Central memory CD8-positive, alpha-beta T cell (primary cell): ENCODE data around the gene LPA.
"Not testable (repeated sequence)": the region's sequence is repeated elsewhere in the genome, so short reads cannot be mapped to it uniquely, and the experiment has no call there.

Experiments used
- ATAC-seq: fragments of 150-1000 bp; cut with Tn5 transposase; replicated peaks from 2 replicates; pipeline ENCODE4 v1.10.0; 2022; ENCODE audit warnings: mild to moderate bottlenecking, moderate FRiP score, moderate number of reproducible peaks; ENCODE audit not compliant: poor library complexity, severe bottlenecking; ENCODE audit errors: extremely low read depth
- DNase-seq, 2 donors: peaks; one replicate each; pipeline ENCODE4 v3.0.0; 2021; ENCODE audit warnings: low spot score in 2 of 2
- H3K27ac Mint-ChIP-seq: one replicate; pipeline ENCODE4 v1.8.0; 2022; ENCODE audit warnings: low read depth, mild to moderate bottlenecking, moderate library complexity, mixed read lengths
- H3K27me3 Mint-ChIP-seq: one replicate; pipeline ENCODE4 v1.8.0; 2022; ENCODE audit warnings: mixed read lengths
- H3K36me3 Mint-ChIP-seq: one replicate; pipeline ENCODE4 v1.8.0; 2022; ENCODE audit warnings: mild to moderate bottlenecking, moderate library complexity, mixed read lengths; ENCODE audit not compliant: insufficient read depth
- H3K4me1 Mint-ChIP-seq: one replicate; pipeline ENCODE4 v1.8.0; 2022; ENCODE audit warnings: mixed read lengths
- H3K4me3 Mint-ChIP-seq: one replicate; pipeline ENCODE4 v1.8.0; 2022; ENCODE audit warnings: mild to moderate bottlenecking, moderate library complexity, mixed read lengths
- H3K9me3 Mint-ChIP-seq: one replicate; pipeline ENCODE4 v1.8.0; 2022; ENCODE audit warnings: mixed read lengths

Gene LPA, protein sequence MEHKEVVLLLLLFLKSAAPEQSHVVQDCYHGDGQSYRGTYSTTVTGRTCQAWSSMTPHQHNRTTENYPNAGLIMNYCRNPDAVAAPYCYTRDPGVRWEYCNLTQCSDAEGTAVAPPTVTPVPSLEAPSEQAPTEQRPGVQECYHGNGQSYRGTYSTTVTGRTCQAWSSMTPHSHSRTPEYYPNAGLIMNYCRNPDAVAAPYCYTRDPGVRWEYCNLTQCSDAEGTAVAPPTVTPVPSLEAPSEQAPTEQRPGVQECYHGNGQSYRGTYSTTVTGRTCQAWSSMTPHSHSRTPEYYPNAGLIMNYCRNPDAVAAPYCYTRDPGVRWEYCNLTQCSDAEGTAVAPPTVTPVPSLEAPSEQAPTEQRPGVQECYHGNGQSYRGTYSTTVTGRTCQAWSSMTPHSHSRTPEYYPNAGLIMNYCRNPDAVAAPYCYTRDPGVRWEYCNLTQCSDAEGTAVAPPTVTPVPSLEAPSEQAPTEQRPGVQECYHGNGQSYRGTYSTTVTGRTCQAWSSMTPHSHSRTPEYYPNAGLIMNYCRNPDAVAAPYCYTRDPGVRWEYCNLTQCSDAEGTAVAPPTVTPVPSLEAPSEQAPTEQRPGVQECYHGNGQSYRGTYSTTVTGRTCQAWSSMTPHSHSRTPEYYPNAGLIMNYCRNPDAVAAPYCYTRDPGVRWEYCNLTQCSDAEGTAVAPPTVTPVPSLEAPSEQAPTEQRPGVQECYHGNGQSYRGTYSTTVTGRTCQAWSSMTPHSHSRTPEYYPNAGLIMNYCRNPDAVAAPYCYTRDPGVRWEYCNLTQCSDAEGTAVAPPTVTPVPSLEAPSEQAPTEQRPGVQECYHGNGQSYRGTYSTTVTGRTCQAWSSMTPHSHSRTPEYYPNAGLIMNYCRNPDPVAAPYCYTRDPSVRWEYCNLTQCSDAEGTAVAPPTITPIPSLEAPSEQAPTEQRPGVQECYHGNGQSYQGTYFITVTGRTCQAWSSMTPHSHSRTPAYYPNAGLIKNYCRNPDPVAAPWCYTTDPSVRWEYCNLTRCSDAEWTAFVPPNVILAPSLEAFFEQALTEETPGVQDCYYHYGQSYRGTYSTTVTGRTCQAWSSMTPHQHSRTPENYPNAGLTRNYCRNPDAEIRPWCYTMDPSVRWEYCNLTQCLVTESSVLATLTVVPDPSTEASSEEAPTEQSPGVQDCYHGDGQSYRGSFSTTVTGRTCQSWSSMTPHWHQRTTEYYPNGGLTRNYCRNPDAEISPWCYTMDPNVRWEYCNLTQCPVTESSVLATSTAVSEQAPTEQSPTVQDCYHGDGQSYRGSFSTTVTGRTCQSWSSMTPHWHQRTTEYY (N-terminal part only)

GRCh38 chr6:160664198-160664597, at the start of gene LPA:
Gene LPA (minus strand): TSS chr6:160664275. CDS start chr6:160664214, 61 bp downstream.
- not testable (repeated sequence) for ATAC-seq, H3K9me3 Mint-ChIP-seq, DNase-seq, H3K4me3 Mint-ChIP-seq, H3K27ac Mint-ChIP-seq, H3K4me1 Mint-ChIP-seq, H3K36me3 Mint-ChIP-seq
- H3K27me3 Mint-ChIP-seq: peaks cover 38% of the 10 kb centered on the region

DNA sequence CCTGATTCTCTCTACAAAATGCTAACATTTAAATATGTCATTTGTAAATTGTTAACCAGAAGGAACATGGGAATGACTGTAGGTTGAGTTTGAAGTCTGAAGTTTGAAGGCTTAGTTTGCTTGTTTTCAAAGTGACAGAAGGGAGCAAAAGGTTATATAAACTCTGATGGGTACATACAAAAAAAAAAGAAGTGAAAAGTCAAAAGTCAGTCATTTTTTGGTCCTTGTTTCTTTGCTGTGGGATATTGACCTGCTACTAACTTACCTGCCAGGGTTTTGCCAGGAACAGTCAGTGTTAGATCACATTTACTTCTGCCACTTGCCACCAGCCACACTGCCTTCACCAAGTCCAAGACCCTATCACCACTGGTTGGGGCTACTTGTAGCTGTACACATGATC, 44.9 kb upstream of the LPA start:
- not testable (repeated sequence) for H3K4me3 Mint-ChIP-seq, H3K36me3 Mint-ChIP-seq, H3K4me1 Mint-ChIP-seq, H3K27ac Mint-ChIP-seq, H3K9me3 Mint-ChIP-seq, DNase-seq, ATAC-seq
- H3K27me3 Mint-ChIP-seq: peaks cover 29% of the 10 kb centered on the region

DNA sequence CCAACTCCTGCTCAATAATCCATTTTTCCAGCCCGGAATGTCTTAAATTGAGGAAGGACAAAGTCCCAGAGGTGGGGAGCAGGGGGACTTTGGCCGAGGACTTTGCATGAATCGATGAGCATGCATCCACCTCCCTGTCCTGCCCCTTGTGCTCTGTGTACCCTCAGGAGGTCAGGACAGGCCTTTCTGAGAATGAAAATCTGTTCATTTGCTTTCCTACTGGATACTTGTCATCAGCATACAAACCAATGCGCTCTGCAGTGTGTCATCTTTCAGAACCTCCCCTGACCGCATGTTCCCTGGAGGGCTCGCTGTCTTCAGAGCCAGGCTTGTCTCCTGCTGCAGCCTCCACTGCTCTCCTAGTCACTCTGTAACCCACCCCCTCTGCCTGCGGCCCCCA, 40.6 kb upstream of the LPA start:
- H3K36me3 Mint-ChIP-seq: not testable (repeated sequence)

DNA sequence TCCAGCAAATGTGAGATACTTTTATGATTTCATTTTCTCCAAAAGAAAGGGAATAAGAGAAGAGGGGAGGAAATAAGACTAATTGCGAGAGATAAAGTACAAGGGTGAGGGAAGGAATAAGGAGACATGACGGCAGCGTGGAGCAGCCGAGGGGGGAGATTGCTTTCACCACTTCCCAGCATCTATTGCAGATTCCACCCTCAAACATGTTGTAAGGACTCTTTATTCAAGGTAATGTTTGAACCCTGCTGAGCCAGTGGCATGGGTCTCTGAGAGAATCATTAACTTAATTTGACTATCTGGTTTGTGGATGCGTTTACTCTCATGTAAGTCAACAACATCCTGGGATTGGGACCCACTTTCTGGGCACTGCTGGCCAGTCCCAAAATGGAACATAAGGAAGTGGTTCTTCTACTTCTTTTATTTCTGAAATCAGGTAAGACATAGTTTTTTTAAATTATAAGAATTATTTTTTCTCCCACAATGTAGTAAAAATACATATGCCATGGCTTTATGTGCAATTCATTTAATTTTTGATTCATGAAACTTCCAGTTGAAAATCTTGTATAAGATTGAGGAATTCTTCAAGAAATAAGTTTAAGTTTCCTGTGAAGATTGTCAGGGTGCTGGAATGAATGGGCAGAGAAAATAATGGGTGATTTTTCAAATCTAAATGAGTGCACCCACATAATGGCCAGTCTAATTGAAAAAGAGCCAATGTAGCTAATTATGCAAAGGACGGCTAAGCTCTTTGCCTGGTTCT, 38.0 kb upstream of the LPA start, which contains the start of gene PLG:
Gene PLG, plus strand, starts transcription at position 327 of the 763 bp plus-strand sequence. Its CDS starts 61 bp downstream, at position 388.
- ATAC-seq, H3K36me3 Mint-ChIP-seq, H3K4me3 Mint-ChIP-seq, H3K9me3 Mint-ChIP-seq, H3K4me1 Mint-ChIP-seq, DNase-seq, H3K27ac Mint-ChIP-seq: not testable (repeated sequence)
- peaks cover 66% of the 10 kb centered on the region for H3K27me3 Mint-ChIP-seq

More for the DNA sequence above, 40.6 kb upstream of the LPA start:
- H3K9me3 Mint-ChIP-seq, ATAC-seq, H3K4me3 Mint-ChIP-seq, H3K27ac Mint-ChIP-seq, H3K4me1 Mint-ChIP-seq, DNase-seq: not testable (repeated sequence)
- peaks cover 57% of the 10 kb centered on the region for H3K27me3 Mint-ChIP-seq

DNA sequence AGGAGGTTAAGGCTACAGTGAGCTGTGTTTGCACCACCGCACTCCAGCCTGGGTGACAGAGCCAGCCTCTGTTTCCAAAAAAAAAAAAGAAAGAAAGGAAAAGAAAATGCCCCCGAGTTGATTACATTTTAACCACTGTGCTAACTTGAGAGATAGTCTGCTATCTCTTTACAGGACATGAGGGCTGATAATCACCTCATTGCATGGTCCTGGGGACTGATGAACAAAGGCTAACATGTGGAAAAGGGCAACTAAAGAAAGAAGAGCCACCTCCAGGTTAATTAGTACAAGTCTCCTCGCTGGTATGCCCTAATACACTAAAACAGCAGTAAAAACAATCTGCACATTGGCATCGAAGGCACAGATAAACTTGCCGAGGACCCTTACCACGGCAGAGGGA, 33.8 kb upstream of the LPA start:
- DNase-seq: no peak
- no peaks in the 10 kb centered on the region for H3K4me1 Mint-ChIP-seq
- H3K27ac Mint-ChIP-seq: no peak overlapping the region
- peaks cover 37% of the 10 kb centered on the region for H3K27me3 Mint-ChIP-seq
- ATAC-seq: no peak
- no peaks in the 10 kb centered on the region for H3K36me3 Mint-ChIP-seq
- no peaks in the 10 kb centered on the region for H3K9me3 Mint-ChIP-seq
- no peak overlapping the region for H3K4me3 Mint-ChIP-seq

DNA sequence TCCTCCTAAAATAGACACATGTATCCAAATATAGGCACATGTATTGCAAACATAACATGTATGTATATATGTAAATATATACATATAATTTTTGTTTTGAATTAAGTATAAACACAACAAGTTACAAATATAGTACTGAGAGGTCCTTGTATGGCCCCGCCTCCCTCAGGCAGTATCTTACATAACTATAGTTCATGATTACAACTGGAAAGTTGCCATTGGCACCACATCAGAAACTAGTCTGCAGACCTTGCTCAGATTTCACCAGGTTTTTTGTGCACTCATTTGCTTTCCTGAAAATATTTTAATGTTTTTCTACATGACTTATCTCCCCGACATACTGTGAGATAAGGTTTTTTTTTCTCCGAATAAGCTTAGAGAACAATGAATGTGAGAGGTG, 32.8 kb upstream of the LPA start:
- H3K4me3 Mint-ChIP-seq, H3K9me3 Mint-ChIP-seq, DNase-seq, H3K36me3 Mint-ChIP-seq, H3K4me1 Mint-ChIP-seq, H3K27ac Mint-ChIP-seq, ATAC-seq: not testable (repeated sequence)
- peaks cover 27% of the 10 kb centered on the region for H3K27me3 Mint-ChIP-seq

DNA sequence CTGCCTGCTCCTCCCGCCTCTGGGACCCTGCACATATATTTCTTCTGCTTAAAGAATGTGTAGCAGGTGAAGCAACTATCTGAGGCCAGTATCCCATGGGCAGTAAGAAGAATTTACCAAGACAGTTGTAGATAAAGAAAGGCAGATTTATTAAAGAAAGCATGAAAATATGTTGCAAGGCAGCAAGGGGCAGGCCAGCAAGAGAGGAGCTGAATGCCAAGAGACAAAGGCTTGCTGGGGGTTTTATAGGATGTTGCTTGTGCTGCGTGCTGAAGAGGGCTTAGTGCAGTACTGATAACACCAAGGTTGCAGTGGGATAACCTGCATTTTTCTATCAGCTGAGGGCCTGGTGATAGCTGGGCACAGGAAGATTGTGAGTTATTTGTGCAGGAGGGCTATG, 31.5 kb upstream of the LPA start:
- not testable (repeated sequence) for H3K9me3 Mint-ChIP-seq, DNase-seq, H3K4me1 Mint-ChIP-seq, H3K4me3 Mint-ChIP-seq, ATAC-seq, H3K36me3 Mint-ChIP-seq, H3K27ac Mint-ChIP-seq
- peaks cover 21% of the 10 kb centered on the region for H3K27me3 Mint-ChIP-seq

DNA sequence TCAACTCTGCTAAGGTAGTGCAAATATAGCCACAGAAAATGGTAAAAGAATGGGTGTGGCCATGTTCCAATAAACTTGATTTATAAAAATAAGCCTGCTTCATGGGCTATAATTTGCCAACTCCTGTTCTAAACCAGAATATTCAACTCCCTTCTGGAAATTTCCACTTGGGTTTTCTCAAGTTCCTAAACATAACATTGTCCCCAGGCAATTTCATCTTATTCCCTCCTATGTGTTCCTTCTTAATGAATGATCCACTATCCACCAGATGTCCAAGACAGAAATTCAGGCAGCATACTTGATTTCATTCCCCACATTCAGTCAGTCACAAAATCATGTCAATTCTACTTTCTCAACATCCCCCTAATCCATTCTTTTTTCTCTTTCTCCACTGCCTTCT, 30.9 kb upstream of the LPA start:
- H3K9me3 Mint-ChIP-seq, H3K36me3 Mint-ChIP-seq, H3K27ac Mint-ChIP-seq, ATAC-seq, H3K4me3 Mint-ChIP-seq, H3K4me1 Mint-ChIP-seq, DNase-seq: not testable (repeated sequence)
- peaks cover 21% of the 10 kb centered on the region for H3K27me3 Mint-ChIP-seq

DNA sequence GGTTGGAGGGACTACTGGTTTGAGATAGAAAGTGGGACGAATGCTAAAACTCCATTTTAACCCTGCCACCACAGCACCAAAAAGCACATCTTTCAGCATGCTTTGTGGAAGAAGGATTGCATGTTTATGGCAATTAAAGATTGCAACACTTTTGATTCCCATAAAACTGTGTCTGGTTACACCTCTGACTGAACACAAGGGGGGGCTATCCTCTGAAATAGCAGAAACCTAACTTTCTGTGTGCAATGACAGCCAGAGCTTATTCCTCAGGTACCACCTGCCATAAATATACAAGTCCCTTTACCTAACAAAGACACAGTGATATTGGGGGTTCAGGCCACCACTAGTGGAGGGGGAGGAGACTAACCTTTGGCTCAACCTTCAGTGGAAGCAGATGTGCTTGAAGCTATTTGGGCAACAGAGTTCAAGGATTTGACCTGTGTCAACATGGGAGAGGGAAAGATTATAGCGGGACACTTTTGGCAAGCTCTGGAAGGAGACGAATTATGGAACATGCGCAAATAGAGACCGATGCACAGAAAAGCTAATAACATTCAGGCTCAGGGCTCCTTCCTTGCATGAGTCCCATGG, 28.4 kb upstream of the LPA start:
- H3K36me3 Mint-ChIP-seq: no peaks in the 10 kb centered on the region
- H3K27me3 Mint-ChIP-seq: peaks cover 12% of the 10 kb centered on the region
- ATAC-seq (no peak), DNase-seq (no peak)
- no peak overlapping the region for H3K4me3 Mint-ChIP-seq
- H3K4me1 Mint-ChIP-seq: no peaks in the 10 kb centered on the region
- no peaks in the 10 kb centered on the region for H3K9me3 Mint-ChIP-seq
- H3K27ac Mint-ChIP-seq: no peak overlapping the region

GRCh38 chr6:160691617-160692016, 27.5 kb upstream of the LPA start:
- Mint-ChIP-seq H3K27me3 (peaks cover 12% of the 10 kb centered on the region), H3K9me3 (no peaks in the 10 kb centered on the region), H3K4me1 (no peaks in the 10 kb centered on the region), H3K36me3 (no peaks in the 10 kb centered on the region), H3K4me3 (no peak overlapping the region), H3K27ac (no peak overlapping the region)
- ATAC-seq: no peak
- no peak for DNase-seq

DNA sequence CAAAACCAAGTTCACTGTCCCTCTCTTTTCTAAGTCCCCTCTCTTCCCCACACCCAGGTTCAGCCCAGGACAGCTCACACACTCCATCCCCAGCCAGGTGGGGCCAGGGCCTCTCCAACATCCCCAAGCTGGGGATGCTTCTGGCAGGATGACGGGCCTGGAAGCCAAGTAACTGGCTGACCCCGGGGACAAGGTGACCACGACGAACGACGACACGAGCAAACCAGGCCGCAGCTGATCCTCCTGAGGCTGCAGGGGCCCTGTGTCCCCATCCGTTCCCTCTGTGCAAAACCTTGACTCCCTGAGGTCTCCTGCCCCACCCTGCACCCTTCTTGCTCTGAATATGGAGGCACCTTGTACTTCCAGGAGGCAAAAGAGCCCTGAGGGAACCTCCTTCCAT, 26.4 kb upstream of the LPA start:
- no peaks in the 10 kb centered on the region for H3K4me1 Mint-ChIP-seq
- no peaks in the 10 kb centered on the region for H3K36me3 Mint-ChIP-seq
- no peak for DNase-seq
- no peak overlapping the region for H3K4me3 Mint-ChIP-seq
- no peaks in the 10 kb centered on the region for H3K9me3 Mint-ChIP-seq
- H3K27ac Mint-ChIP-seq: no peak overlapping the region
- peaks cover 5% of the 10 kb centered on the region for H3K27me3 Mint-ChIP-seq
- ATAC-seq: no peak
